Stimulated activated CD8-positive, alpha-beta memory T cell treated with anti-CD3 and anti-CD28 coated beads, Interleukin-4, amount 100 ng/mL, for 4 hours (primary cell): Measurements from ENCODE around the gene RPS19.
A peak's percentile ranks its signal among the peaks of the same experiment; 100 is the strongest.

ENCODE experiments used
- DNase-seq, 2 donors: peaks; one replicate each; pipeline ENCODE4 v3.0.0-alpha.2; 2020; ENCODE audit warnings: low read depth in 2 of 2, low spot score in 1 of 2

Gene RPS19

GRCh38 chr19:41877916-41878905 lies 18.2 kb downstream of the RPS19 start:
- DNase-seq, result no peak

- no peak for DNase-seq
Observed at GRCh38 chr19:41879080-41879479, 19.0 kb downstream of the RPS19 start.

GRCh38 chr19:41879670-41880328 lies 19.7 kb downstream of the RPS19 start:
- DNase-seq, result no peak

- DNase-seq, result no peak
Observed at GRCh38 chr19:41880329-41880708, 20.3 kb downstream of the RPS19 start.

GRCh38 chr19:41882568-41883462 lies 22.8 kb downstream of the RPS19 start, which contains the start of gene ARHGEF1:
ARHGEF1 (plus strand) TSS chr19:41883184; CDS start chr19:41888083, 4,899 bp downstream.
- no peak for DNase-seq

- no peak for DNase-seq
Observed at GRCh38 chr19:41883463-41883820, 23.4 kb downstream of the RPS19 start.

- peak; percentile 68 to 85 for DNase-seq
Observed at GRCh38 chr19:41883821-41884733, 24.0 kb downstream of the RPS19 start.

GRCh38 chr19:41886761-41887710 lies 27.0 kb downstream of the RPS19 start:
- DNase-seq, result peak in 1 of 2 donors; percentile 58

- DNase-seq, result peak; percentile 75 to 89
Observed at GRCh38 chr19:41887711-41888382, 27.8 kb downstream of the RPS19 start.

GRCh38 chr19:41888926-41889325 lies 28.9 kb downstream of the RPS19 start:
- DNase-seq, result no peak

- no peak for DNase-seq
Observed at GRCh38 chr19:41889896-41890295, 29.8 kb downstream of the RPS19 start.

GRCh38 chr19:41890936-41891335 lies 30.9 kb downstream of the RPS19 start:
- DNase-seq, result no peak

- no peak for DNase-seq
Observed at GRCh38 chr19:41892173-41892902, 32.3 kb downstream of the RPS19 start.

GRCh38 chr19:41893899-41894298 lies 33.8 kb downstream of the RPS19 start:
- no peak for DNase-seq

- no peak for DNase-seq
Observed at GRCh38 chr19:41894350-41894749, 34.3 kb downstream of the RPS19 start.

GRCh38 chr19:41895745-41896580 lies 35.9 kb downstream of the RPS19 start:
- no peak for DNase-seq

GRCh38 chr19:41896581-41896942 lies 36.5 kb downstream of the RPS19 start:
- no peak for DNase-seq
